Measurements from ENCODE around the gene CNR1.
"Not testable (repeated sequence)": the region's sequence is repeated elsewhere in the genome, so short reads cannot be mapped to it uniquely, and the experiment has no call there.

Gene CNR1

GRCh38 chr6:88165844-88166492, at the start of gene CNR1:
CNR1 (minus strand) TSS chr6:88166347; CDS start chr6:88145274, 21,073 bp downstream.
- DNase-seq, result no peak

GRCh38 chr6:88211446-88211845, 45.3 kb upstream of the CNR1 start:
- no peak for DNase-seq

- no peak for DNase-seq
Measured at GRCh38 chr6:88209301-88209700, 43.2 kb upstream of the CNR1 start.

- no peak for DNase-seq
Measured at GRCh38 chr6:88208726-88209125, 42.6 kb upstream of the CNR1 start.

GRCh38 chr6:88201734-88202133, 35.6 kb upstream of the CNR1 start:
- DNase-seq, result not testable (repeated sequence)

GRCh38 chr6:88184921-88185320, 18.8 kb upstream of the CNR1 start:
- DNase-seq, result no peak

GRCh38 chr6:88183471-88183870, 17.3 kb upstream of the CNR1 start:
- DNase-seq, result no peak

- DNase-seq, result no peak
Measured at GRCh38 chr6:88179692-88180091, 13.5 kb upstream of the CNR1 start.

GRCh38 chr6:88177961-88178464, 11.9 kb upstream of the CNR1 start:
- DNase-seq, result no peak

- no peak for DNase-seq
Measured at GRCh38 chr6:88174906-88175305, 8.8 kb upstream of the CNR1 start.

- DNase-seq, result no peak
Measured at GRCh38 chr6:88171312-88171711, 5.2 kb upstream of the CNR1 start.

- no peak for DNase-seq
Measured at GRCh38 chr6:88168362-88168761, 2.2 kb upstream of the CNR1 start.

GRCh38 chr6:88167352-88167937, 1.3 kb upstream of the CNR1 start:
- no peak for DNase-seq

GRCh38 chr6:88166493-88167351, 575 bp upstream of the CNR1 start:
- DNase-seq, result no peak

- no peak for DNase-seq
Measured at GRCh38 chr6:88165087-88165843, 882 bp downstream of the CNR1 start.

- no peak for DNase-seq
Measured at GRCh38 chr6:88164061-88164460, 2.1 kb downstream of the CNR1 start.

- no peak for DNase-seq
Measured at GRCh38 chr6:88163616-88164015, 2.5 kb downstream of the CNR1 start.

- DNase-seq, result no peak
Measured at GRCh38 chr6:88161940-88162339, 4.2 kb downstream of the CNR1 start.

- no peak for DNase-seq
Measured at GRCh38 chr6:88157106-88157505, 9.0 kb downstream of the CNR1 start.

- DNase-seq, result no peak
Measured at GRCh38 chr6:88145298-88145963, 20.7 kb downstream of the CNR1 start.

GRCh38 chr6:88144637-88145297, 21.4 kb downstream of the CNR1 start:
- no peak for DNase-seq
